ENCODE data around the gene APMAP.
A peak's percentile ranks its signal among the peaks of the same experiment; 100 is the strongest.

APMAP gene

DNA sequence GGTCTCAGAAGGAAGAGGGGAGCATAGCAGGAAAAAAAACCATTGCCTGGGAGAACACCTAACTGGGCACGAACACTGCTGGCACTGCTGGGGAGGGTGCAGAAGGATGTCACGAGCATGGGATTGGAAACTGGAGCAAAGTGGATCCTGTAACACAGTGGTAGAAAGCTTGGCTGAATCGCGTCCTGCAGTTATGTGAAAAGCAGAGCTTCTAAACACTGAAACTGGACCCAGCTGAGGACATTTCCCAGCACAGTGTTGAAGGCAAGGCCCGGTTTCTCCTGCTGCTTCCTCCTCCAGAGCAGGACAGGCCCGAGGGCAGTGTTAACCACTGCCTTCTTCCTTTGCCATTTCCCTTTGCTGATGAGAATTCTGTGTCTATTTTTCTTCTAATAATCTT, 6.7 kb downstream of the APMAP start:
- DNase-seq, result no peak

DNA sequence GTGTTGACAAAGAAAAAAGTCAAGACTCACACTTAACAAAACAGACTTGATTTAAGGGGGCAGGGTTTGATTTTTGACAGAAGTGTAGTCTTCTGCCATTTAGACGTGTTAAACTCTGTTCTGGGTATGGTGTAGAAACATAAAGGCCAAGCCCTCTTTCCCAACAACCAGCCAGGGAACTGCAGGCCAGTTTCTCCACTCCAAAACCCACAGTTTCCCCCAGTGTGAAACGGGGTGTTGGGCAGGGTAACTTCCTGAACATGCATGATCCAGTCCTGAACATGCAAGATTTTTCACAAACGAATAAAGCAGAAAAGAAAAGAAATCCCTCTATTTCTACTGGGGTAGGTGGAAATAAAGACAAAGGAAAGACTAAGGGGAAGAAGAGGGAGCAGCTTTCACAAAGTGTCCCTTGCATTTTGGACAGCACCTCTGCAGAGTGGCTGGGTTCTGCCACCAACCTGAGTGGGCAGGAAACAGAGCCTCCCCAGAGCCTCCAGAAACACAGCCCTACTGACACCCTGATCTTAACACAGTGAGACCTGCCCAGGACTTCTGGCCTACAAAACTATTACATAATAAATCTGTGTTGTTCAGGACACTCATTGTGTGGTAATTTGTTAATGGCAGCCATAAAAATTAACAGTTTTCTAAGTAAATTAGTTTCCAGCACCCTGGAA, 7.5 kb downstream of the APMAP start:
- no peak for DNase-seq

DNA sequence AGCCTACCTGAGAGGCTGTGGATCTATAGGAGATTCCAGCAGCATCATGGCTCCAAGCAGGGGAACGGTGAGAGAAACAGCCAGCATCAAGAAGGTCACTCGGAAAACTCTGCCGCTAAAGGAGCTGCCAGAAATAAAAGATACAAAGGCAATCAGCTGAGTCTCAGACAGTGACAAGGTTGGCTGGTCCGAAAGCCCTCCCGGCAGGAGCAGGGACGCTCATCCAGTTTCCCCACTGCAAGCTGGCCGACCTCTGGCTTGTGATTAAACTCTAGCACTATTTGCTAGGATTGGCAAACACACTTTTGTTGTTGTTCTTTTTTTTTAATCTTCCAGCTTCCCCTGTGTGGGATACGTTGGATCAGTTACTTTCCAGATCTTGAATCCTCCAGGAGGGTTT, 8.7 kb downstream of the APMAP start:
- DNase-seq, result no peak

DNA sequence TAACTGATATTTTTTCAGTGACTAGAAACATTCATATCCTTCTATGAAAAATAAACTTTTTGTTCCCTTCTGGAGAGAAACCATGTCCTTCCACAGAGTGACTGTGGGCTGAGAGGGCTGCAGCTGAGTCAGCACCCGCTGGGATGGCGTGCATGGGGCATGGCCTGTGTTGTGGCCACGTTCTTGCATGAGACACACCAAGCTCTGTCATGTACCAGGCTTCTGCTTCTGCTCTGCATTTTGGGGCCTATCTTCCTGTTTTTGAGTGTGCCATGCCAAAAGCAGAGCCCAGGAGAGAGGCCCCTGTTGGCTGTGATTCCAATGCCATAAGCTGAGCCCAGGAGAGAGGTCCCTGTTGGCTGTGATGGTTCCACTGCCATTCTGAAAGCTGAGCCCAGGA, 10.8 kb downstream of the APMAP start:
- no peak for DNase-seq

DNA sequence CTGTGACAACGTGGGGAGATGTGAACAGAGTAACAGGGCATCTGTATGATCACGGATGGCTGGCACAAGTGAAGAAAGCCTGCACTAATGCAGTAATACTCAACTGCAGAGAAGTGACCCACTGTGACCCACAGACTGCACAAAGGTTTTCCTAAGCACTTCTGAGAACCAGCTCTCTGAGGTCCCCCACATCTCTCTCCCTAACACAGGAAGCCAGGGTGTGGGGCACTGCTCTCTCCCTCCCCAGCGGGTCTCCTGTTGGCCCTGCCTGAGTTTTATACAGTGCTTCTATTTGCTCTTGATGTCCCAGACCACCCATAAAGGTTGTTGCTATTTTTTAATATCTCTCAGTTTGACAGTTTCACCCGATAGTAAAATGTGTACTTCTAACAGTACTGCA, 11.3 kb downstream of the APMAP start:
- no peak for DNase-seq

DNA sequence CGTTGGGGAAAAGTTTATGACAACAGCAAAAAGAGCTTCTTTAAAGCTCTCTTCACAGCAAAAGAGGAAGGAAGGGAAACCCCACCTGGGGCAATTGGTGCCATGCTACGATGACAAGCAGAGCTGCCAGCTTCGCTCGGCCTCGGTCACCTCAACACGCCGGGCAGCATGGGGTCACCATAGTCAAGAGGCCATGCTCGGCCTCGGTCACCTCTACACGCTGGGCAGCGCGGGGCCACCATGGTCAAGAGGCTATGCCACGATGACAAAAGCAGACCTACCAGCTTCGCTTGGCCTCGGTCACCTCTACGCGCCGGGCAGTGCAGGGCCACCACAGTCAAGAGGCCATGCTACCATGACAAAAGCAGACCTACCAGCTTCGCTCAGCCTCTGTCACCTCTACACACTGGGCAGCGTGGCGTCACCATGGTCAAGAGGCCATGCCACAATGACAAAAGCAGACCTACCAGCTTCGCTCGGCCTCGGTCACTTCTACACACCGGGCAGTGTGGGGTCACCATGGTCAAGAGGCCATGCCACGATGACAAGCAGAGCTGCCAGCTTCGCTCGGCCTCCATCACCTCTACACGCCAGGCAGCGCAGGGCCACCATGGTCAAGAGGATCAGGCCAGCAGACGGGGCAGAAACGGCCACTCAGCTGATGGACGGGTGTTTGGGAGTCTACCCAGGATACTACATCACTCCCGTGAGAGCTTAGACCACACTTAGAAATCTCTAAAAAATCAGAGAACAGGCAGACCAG, 12.1 kb downstream of the APMAP start:
- DNase-seq, result no peak

DNA sequence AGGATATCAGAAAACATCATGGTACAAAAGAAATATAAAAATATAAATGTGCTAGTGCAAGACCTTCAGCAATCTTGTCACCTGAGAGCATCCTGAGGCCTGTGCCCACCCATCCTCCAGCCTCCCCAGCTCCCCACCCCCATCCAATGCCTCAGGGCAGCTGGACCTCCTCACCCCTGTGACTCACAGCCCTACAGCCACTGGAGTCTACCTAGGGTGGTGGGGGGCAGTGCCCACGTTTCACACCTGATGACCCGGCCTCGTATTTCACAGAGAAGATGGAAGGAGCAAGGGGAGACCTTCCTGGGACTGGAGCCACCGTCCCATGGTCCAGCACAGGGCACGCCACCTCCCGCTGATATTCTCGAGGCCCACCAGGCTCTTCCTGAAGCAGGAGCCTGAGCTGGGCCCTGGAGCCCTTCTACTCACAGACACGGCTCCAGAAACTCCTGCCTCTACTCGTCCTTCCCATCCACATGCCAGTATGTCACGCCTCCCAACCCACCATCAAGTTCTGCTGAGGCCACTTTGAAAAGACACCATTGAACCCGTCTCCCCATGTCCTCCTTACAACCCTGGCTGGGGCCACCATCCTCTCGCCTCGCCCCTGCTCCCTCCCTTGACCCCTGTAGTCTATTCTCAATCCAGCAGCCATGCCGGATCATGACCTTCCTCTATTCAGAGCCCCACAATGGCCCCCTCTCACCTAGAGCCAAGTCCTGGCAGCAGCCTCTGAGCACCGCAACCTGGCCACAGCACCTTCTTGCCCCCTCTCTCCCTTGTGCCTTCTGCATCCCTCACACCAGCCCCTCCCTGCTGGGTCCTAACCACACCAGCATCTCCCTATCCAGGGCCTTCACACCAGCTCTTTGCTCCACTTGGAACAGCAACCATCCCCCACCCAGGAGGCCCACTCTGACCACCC, 13.3 kb downstream of the APMAP start:
- no peak for DNase-seq

DNA sequence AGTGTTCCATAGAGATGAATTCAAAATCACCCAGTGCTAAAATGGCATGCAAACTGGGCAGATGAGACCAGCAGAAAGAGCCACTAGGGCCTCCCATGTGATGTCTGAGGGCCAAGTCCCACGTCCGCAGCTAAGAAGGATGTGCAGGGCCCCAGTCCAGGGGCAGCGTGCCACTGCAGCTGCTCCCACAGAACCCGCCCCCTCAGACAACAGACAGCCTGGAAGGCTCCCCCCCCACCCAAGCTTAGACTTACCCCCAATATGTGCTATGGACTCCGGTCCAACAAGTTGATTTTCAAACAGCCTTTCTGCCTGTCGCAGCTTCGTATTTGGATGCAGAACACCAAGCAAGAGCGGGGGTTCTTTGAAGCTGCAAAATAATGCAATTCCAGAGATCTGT, 14.0 kb downstream of the APMAP start:
- DNase-seq, result no peak

DNA sequence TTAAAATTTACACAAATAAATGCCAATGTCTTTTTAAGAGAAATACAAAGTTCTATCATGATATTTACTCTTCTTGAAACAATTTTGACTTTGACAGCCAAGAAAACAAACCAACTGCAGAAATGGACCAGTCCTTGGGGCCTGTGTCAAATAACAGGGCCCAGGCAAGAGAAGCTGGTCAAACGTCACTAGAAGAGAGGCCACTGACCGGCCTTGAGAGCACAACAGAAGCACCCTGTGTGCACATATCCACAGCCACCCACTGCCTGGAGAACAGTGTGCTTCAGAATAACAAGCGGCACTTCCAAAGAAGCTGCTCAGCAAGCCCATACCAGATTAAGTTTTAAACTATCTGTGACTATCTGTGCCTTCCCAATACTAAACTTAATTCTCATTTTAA, 14.8 kb downstream of the APMAP start:
- DNase-seq, result no peak

DNA sequence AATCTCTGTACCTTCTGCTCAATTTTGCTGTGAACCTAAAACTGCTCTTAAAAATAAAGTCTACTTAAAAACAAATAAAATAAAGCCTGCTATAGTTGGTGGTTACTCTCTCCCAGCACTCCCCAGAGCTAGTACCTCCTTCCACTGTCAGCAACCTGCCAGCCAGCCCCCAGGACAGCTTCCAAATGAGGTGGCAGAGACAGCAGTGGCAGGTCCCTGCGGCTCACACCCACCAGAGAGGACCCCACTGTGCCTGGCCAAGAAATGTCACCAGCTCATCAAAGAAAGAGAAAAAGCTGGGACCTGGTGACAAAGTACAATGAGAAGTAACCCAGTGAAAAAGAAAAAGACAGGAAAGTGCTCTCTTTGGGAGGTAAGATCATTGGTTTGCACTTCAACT, 15.2 kb downstream of the APMAP start:
- DNase-seq, result no peak

DNA sequence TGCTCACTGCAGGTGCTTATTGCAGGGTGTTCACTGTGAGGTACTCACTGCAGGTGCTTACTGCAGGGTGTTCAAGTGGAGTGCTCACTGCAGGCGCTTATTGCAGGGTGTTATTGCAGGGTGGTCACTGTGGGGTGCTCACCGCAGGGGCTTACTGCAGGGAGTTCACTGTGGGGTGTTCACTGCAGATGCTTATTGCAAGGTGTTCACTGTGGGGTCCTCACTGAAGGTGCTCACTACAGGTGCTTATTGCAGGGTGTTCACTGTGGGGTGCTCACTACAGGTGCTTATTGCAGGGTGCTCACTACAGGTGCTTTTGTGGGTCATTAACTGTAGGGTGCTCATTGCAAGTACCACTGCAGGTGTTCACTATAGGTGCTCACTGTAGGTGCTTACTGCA, 20.2 kb downstream of the APMAP start:
- no peak for DNase-seq

DNA sequence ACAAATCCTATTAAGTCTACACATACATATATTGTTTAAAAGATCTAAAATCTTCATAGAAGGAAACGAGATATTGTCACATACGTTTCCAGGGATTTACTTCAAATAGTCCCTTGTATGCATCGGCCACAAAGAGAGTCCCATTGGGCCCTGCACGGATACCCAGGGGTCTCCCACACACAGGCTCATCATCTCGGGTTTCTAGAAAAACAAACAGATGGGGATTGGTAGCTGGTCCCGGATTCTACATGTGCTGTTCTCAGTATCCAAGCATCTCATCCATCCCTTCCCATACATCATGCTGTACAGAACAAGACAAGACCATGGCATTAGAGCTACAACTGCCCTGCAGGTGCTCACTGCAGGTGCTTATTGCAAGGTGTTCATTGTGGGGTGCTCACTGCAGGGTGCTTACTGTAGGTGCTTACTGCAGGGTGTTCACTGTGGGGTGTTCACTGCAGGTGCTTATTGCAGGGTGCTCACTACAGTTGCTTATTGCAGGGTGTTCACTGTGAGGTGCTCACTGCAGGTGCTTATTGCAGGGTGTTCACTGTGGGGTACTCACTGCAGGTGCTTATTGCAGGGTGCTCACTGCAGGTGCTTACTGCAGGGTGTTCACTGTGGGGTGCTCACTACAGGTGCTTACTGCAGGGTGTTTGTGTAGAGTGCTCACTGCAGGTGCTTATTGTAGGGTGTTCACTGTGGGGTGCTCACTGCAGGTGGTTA, 21.0 kb downstream of the APMAP start:
- DNase-seq, result peak in 1 of 2 experiments; percentile 70

DNA sequence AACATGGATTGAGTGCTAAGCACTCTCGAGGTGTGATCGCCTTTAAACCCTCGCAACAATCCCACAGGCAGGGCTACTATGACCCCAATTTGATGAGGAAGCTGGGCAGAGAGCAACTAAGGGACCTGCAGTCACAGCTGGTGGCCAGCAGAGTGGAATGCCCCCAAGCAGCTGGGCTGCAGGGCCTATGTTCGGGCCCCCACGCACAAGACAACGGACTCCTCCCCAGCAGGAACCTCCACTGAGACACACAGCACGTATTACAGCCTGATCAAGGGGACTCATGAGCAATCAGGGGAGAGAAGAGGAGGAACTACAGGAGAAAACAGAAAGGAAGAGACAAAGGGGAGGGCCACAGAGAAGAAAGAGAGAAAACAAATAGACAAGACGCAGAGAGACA, 21.8 kb downstream of the APMAP start:
- DNase-seq, result peak in 1 of 2 experiments; percentile 15

DNA sequence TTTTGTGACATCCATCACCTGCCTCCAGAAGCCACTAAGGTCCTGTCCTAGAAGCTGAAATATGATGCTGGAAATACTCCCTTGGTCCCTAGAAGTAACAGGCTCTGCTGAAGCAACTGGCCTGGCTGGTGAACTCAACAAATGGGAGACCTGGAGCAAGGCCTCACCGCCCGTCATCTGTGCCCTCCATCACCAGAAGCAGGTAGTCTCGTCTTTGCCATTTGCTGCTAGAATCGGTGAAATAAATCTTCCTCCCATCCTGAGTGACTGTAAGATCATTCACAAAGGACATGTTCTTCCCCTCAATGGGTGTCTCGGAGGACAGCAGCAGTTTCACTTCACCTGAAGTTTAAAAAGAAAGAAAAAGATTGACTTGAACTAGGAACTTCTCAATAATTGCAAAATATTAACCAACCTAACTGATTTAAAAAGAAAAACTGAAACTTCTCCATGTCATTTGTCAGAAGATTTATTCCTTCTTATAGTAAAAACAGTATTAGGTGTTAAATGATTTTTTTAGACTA, 22.5 kb downstream of the APMAP start:
- DNase-seq, result no peak

DNA sequence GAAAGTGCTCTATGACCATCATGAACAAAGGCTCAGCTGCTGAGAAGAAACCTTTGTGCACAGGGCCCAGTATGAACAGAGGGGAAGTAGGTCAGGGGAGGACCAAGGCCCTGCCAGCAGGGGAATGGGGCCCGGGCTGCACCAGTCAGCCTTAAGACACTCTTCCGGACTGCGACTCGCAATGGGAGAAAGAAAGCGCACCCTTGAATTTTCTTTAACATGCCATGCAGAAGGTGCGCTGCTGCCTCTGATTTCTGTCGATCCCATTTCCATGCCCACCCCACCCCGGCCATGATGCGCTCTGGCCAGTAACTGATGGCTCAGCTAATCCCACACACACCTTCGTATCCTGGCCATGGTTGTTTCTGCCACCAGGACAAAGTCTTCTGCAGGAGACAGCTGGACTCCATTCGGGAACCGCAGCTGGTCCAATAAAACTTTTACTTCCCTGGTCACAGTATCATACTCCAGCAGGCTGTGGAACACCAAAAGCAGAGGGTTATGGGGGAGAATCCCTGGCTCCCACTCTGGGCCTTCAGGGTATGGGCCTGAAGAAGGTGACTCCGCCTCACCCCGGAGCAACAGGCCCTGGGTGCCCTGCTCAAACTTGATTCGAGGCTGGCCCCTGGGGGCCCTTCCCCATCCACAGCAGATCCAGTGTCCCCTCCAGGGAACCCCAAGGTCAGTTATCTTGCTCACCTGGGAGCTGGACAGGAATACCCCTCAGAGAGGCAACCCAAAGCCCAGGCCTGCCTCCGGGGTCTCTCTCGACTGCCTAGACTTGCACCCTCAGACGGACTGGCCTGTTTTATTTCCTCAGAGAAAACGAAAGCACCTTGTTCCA, 23.1 kb downstream of the APMAP start:
- DNase-seq, result no peak

DNA sequence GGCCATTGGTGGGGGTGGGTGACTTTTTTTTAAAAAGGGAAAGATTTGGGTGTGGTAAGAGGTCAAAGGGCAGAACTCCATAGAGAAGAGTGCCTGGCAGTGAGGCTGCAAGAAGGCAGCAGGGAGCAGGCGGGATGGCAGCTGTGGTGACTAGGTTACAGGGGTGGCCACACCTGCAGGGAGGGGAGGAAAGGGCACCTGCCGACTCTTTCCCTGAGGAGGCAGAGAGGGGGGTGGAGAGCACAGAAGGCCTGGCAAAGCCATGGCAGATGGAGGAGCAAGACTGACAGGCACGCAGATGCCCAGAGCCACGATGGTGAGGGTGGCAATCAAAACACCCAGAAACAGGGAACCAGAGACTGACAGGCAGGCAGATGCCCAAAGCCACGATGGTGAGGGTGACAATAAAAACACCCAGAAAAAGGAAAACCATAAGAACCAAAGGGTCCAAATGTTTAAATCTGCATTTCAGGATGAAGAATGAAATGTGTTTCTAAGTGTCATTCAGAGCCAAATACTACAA, 24.2 kb downstream of the APMAP start:
- peak; percentile 91 for DNase-seq

DNA sequence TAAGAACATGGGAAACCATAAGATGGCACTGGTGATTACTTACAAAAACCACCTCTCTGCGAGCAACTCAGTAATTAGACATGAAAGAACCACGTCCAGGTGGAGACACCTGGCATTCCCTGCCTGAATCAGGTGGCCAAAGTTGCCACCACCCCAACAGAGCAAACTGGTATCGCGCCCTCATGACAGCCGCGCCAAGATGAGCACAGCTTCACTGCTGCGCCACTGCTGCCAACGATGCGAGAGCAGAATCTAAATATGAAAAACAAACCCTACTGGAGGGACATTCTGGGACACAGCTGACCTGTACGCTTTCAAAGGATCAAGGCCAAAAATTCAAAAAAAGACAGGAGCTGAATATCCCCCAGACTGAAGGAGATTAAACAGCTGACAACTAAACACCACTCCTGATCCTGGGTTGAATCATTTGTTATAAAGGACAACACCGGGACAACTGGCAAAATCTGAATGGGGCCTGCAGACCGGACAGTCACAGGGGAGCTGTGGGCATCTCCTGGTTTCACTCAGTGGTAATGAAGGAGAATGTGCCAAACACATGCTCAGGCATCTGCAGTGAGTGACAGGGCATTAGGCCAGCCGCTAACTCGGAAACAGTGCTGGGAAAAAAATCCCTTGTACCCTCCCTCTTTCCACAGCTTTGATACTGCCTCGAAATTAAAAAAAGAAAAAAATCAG, 26.1 kb downstream of the APMAP start:
- peak in 1 of 2 experiments; percentile 38 for DNase-seq

DNA sequence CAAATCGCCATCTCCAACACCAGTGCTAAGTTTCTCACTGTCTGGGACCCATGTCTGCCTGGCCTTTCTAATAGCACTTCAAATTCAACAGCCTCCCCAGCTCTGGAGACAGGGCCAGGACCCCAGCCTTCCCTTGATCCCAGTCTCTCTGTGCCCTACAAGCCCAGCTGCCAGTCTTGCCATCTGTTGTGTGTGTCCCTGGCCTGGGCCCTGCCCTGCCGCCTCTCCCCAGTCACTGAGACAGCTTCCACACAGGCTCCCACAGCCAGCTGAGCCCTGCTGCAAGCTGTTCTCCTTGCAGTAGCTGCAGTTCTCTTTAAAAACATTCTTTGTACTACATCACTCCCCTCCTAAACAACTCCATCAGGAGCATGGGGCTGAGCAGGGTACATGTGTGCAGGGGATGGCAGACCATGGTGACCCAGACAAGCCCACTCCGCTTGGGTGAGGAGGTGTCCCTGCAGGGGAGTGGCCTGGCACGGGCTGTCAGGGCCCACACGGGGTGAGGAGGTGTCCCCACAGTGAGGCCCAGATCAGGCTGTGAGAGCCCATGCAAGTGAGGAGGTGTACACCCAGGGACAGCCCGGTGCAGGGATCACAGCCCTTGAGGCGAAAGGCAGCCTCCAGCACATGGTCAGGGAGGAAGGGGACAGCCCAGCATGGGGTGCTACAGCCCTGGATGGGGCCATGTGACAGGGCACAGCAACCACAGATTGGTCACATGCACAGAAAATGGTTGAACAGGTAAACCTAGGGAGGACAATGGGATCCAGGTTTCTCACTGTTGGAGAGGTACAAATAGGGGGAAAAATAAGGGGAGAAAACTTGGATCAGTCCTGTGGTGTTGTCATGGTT, 27.3 kb downstream of the APMAP start:
- DNase-seq, result peak; percentile 94 to 96

DNA sequence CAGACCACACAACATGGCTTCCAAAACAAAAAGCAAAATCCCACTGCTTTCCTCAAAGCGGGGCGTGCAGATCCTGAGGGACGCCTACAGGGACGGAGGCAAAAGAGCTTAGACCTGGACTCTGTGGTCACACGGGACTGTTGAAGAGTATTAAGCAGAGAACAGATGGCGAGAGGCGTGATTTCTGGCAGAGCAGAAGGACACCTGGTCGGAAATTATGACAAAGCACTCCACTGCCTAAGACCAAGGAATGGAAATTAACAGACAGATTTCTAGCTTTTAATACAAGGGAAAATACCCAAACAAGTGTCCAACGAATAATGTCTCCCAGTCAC, 28.1 kb downstream of the APMAP start:
- peak; percentile 98 to 99 for DNase-seq

Data from NCI-H524 (cell line).